Stimulated activated CD4-positive, alpha-beta T cell treated with anti-CD3 and anti-CD28 coated beads, Interleukin-4, amount 100 ng/mL, for 24 hours (primary cell): Measurements from ENCODE around the gene PRR36.
A peak's percentile ranks its signal among the peaks of the same experiment; 100 is the strongest.

Source experiments
- DNase-seq: peaks from one replicate; pipeline ENCODE4 v3.0.0-alpha.2; 2020

The PRR36 gene

DNA sequence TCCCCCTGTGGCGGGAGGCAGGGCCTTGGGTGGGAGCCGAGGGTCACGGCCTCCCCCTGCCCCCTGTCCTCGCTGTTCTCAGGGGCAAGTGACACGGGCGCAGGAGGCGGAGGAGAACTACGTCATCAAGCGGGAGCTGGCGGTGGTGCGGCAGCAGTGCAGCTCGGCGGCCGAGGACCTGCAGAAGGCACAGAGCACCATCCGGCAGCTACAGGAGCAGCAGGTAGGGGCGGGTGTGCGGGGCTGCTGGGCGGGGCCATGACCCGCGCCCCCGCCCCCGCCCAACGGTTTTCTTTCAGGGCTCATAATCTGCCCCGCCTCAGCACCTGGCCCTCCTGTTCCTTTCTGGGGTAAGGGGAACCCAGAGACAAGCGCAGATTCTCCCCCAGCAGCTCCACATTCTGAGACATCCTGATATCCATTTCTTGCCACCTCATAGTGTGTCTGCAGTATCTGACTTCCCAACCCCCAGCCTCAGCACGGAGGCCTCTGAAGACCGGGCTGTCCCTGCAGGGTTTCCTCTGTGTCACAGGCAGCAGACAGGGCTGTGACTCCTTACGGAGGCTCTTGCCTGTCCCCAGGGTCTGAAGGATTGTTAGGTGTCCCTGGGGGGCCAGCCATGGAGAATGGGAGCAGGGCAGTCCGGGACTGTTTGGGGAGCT, 15.9 kb downstream of the PRR36 start:
- no peak for DNase-seq

- DNase-seq, result no peak
Measured at GRCh38 chr19:7857727-7858108, 16.5 kb downstream of the PRR36 start.

- no peak for DNase-seq
Measured at GRCh38 chr19:7856679-7857663, 17.2 kb downstream of the PRR36 start.

GRCh38 chr19:7856109-7856591, 18.0 kb downstream of the PRR36 start:
- no peak for DNase-seq

DNA sequence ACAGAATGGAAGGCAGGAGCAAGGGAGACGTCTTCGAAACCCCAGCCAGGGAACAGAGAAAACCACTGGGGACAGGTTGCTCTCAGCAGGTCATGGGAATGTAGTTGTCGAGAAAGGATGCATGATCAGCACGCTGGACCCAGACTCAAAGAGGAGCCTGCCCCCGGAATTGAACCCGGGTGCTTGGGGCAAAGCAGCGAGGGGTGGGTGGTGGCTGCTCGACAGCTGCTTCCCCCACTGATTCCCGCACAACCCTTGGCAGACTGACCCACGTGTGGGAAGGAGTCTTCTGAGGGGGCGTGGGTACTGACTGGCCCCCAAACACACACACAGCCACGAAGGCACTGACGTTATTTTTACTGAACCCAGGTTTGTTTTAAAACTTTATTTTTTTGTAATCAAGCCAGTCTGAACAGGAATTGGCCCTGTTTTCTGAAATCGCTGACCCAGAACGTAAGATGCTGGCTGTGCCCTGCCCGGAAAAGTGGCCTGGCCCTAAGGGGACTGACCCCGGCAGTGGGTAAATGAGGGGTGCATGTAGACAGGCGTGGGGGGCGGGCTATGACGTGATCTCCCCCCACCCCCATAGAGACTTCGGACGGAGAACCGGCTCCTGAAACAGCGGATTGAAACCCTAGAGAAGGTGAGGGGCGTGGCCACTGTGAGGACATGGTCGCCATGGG, 18.6 kb downstream of the PRR36 start:
- DNase-seq, result no peak

DNA sequence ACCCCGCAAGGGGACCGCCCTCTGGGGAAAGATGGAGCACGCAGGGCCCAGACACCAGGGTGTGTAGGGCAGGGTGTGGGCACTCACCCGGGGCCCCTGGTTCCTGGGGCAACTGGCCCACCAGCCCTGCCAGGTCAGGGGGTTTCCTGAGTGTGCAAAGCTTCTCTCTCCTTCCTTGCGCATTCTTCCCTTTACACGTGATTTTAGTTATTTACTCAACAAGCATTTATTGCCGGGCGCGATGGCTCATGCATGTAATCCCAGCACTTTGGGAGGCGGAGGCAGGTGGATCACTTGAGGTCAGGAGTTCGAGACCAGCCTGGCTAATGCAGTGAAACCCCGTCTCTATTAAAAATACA, 20.4 kb downstream of the PRR36 start:
- no peak for DNase-seq

DNA sequence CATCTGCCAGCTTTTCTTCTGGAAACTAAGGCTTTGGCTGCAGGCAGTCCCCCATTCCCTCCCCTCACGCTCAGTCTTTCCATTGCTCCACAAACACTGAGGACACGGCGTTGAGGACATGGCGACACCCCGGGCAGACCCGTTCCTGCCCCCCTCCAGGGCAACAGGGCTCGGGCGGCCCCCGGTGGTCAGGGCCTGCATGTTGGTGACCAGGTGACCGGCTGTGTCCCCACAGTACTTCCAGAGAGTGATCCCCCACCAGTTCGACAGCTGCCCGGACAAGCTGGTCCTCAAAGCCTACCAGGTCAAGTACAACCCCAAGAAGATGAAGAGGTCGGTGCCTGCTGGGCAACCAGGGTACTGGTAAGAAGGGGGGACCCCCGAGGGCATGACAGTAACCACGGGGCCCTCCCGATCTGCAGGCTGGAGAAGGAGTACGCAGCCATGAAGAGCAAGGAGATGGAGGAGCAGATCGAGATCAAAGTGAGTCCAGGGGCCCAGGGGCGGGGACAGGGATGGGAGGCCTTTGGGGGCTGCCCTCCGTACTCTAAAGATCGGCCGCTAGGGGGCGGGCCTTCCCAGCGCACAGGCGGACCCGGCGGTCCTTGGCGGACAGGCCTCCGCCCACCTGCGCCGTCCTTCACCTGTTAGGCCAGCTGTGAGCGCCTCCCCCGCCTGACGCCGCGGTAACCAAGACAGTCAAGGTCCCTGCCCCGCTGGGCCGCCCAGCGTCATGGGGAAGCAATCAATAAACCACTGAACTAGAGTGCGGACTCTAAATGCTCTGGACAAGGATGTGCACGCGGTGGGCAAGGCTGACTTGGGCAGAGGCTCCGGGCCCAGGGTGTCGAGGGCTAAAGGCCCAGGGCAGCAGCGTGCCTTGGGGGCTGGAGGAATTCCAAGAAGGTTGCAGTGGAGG, 21.1 kb downstream of the PRR36 start:
- DNase-seq, result peak; percentile 69

- no peak for DNase-seq
Measured at GRCh38 chr19:7851623-7852500, 22.3 kb downstream of the PRR36 start.

- no peak for DNase-seq
Measured at GRCh38 chr19:7850945-7851622, 23.1 kb downstream of the PRR36 start.

DNA sequence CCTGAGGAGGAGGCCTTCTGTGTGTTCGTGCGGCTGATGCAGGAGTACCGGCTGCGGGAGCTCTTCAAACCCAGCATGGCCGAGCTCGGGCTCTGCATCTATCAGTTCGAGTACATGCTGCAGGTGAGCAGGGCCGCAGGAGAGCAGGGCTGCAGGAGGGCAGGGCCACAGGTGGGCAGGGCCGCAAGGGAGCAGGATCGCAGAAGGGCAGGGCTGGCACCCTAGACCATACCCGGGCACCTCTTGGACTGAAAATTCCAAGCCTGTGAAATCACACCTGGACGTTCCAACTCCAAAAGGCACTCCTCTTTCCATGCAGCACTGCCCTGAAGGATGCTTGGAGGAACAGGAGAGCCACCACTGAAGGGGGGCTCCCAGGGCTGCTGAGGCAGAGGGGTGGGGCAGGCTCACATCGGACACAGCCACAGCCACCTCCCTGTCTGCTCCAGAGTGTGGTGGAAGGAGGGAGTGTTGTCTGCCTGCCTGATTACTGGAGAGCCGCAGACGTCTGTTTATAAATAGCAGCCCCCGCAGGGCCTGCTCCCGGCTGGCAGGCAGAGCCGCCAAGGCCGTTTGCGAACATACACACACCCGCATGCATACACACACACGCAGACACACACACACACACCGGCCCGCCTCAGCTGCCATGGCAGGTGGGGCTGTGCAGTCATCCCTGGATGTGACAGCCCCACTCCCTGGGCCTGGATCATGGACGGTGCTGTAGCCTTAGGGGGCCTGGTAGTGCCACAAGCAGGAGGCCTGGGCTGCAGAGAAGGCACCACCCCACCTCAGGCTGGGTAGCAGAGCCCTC, 24.0 kb downstream of the PRR36 start:
- DNase-seq, result no peak

- no peak for DNase-seq
Measured at GRCh38 chr19:7849631-7849999, 24.6 kb downstream of the PRR36 start.

GRCh38 chr19:7848779-7849457, 25.3 kb downstream of the PRR36 start:
- no peak for DNase-seq

DNA sequence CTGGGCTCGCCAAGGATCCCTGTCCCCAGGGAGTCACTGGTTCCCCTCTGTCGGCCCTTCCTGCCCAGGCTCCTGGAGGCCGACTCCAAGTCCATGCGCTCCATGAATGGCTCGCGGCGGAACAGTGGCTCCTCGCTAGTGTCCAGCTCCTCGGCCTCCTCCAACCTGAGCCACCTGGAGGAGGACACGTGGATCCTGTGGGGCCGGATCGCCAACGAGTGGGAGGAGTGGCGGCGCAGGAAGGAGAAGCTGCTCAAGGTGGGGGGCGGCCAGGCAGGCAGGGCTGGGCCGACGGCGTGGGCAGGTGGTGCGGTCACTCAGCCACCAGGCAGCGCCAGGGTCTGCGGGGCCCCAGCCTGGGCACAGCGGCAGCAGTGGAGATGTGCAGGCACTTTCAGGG, 26.5 kb downstream of the PRR36 start:
- no peak for DNase-seq

- DNase-seq, result no peak
Measured at GRCh38 chr19:7846155-7846646, 28.0 kb downstream of the PRR36 start.

GRCh38 chr19:7845390-7846154, 28.6 kb downstream of the PRR36 start:
- no peak for DNase-seq

DNA sequence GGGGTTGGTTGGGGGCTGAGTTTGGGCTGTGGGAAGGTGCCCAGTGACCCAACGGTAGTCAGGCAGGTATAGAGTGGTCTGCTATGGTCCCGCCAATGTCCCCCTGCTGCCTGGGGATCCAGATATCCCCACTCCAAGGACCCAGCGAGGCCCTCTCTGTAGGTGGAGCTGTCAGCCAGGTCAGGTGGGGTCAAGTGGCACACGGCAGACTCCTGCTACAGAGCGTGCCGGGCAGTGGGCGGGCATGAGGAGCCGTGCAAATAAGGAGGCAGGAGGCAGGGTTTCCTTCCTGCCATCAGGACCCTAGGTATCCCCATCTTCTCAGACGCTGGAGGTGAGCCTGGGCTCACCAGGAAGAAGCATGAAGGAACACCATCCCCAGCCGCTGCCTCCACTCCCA, 29.2 kb downstream of the PRR36 start:
- no peak for DNase-seq

- DNase-seq, result no peak
Measured at GRCh38 chr19:7844405-7844804, 29.8 kb downstream of the PRR36 start.

GRCh38 chr19:7843521-7843920, 30.7 kb downstream of the PRR36 start:
- no peak for DNase-seq
